ENCODE measurements around the gene DEFB124. TPM values are rescaled to one million over a fixed set of nuclear protein-coding genes. Genes with fewer than 3 reads are reported as not detected.

The DEFB124 gene
- total RNA-seq, 3 donors from 2014 or later (not counting 1 experiment from before 2014, with no cell fraction given): not detected

DNA sequence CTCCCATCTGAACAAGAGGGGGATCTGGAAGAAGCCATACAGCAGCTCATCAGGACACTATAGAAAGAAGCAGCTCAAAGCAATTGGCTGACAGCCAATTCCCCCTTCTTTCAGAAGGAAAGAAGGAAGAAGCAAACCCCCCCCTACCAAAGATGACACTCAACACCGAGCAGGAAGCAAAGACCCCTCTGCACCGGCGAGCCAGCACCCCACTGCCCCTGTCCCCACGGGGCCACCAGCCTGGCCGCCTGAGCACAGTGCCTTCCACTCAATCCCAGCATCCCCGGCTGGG lies 1.3 kb upstream of the DEFB124 start:
- Histone ChIP-seq H3K9me3 (ENCODE audit: control insufficient read depth, insufficient read depth, low read length) (no peaks in the 10 kb centered on the region), H3K4me3 (ENCODE audit: low read length) (no peak overlapping the region), H3K27me3 (ENCODE audit: control insufficient read depth, insufficient read depth, low read length) (peaks cover 10% of the 10 kb centered on the region), H3K27ac (ENCODE audit: low read length) (no peak overlapping the region), H3K36me3 (ENCODE audit: control insufficient read depth, insufficient read depth, low read length) (no peaks in the 10 kb centered on the region), H3K4me1 (ENCODE audit: control insufficient read depth, insufficient read depth, low read length) (peaks cover 7% of the 10 kb centered on the region)
- Mint-ChIP-seq H3K4me3 (no peak overlapping the region), H3K27me3 (ENCODE audit: low read depth in 2 of 2) (peaks cover 30 to 40% of the 10 kb centered on the region in 2 donors), H3K9me3 (no peaks in the 10 kb centered on the region), H3K4me1 (peaks cover 6 to 9% of the 10 kb centered on the region in 2 donors), H3K36me3 (no peaks in the 10 kb centered on the region), H3K27ac (no peak overlapping the region)
- 72% methylated on average over 5 of the region's 6 CpGs for WGBS (ENCODE audit: insufficient coverage)
- ATAC-seq: no peak
- TF ChIP-seq CTCF (IDR thresholded peaks at IDR 0.05): no peak
- intact Hi-C loops (cut with micrococcal nuclease): no loop called here
- no peak for DNase-seq

GRCh38 chr20:31475472-31476293 lies 756 bp upstream of the DEFB124 start:
- intact Hi-C loops (cut with micrococcal nuclease): no loop called here
- H3K27me3 Mint-ChIP-seq (ENCODE audit: low read depth in 2 of 2): peaks cover 29 to 37% of the 10 kb centered on the region in 2 donors

GRCh38 chr20:31474097-31474436 lies 860 bp downstream of the DEFB124 start:
- no peak for DNase-seq
- WGBS (ENCODE audit: insufficient coverage): 50% methylated on average over 2 of the region's 2 CpGs
- no peaks in the 10 kb centered on the region for H3K9me3 Mint-ChIP-seq
- no peak overlapping the region for H3K27ac Mint-ChIP-seq
- intact Hi-C loops (cut with micrococcal nuclease): no loop called here
- no peak for TF ChIP-seq CTCF (IDR thresholded peaks at IDR 0.05)
- Histone ChIP-seq H3K9me3 (ENCODE audit: control insufficient read depth, insufficient read depth, low read length) (no peaks in the 10 kb centered on the region), H3K27ac (ENCODE audit: low read length) (no peak overlapping the region), H3K27me3 (ENCODE audit: control insufficient read depth, insufficient read depth, low read length) (peaks cover 10% of the 10 kb centered on the region), H3K4me3 (ENCODE audit: low read length) (no peak overlapping the region), H3K36me3 (ENCODE audit: control insufficient read depth, insufficient read depth, low read length) (no peaks in the 10 kb centered on the region), H3K4me1 (ENCODE audit: control insufficient read depth, insufficient read depth, low read length) (peaks cover 7% of the 10 kb centered on the region)
- H3K27me3 Mint-ChIP-seq (ENCODE audit: low read depth in 2 of 2): peaks cover 29 to 37% of the 10 kb centered on the region in 2 donors
- peaks cover 6 to 9% of the 10 kb centered on the region in 2 donors for H3K4me1 Mint-ChIP-seq
- no peaks in the 10 kb centered on the region for H3K36me3 Mint-ChIP-seq
- H3K4me3 Mint-ChIP-seq: no peak overlapping the region
- no peak for ATAC-seq

More at GRCh38 chr20:31475472-31476293, 756 bp upstream of the DEFB124 start:
- no peak for TF ChIP-seq CTCF (IDR thresholded peaks at IDR 0.05)
- H3K27me3 ChIP-seq (ENCODE audit: control insufficient read depth, insufficient read depth, low read length): peaks cover 10% of the 10 kb centered on the region
- no peak for DNase-seq
- Mint-ChIP-seq H3K4me1 (peaks cover 6 to 9% of the 10 kb centered on the region in 2 donors), H3K27ac (no peak overlapping the region), H3K36me3 (no peaks in the 10 kb centered on the region), H3K9me3 (no peaks in the 10 kb centered on the region), H3K4me3 (no peak overlapping the region)
- 8% methylated on average over 29 of the region's 29 CpGs for WGBS (ENCODE audit: insufficient coverage)
- H3K36me3 ChIP-seq (ENCODE audit: control insufficient read depth, insufficient read depth, low read length): no peaks in the 10 kb centered on the region
- H3K4me1 ChIP-seq (ENCODE audit: control insufficient read depth, insufficient read depth, low read length): peaks cover 7% of the 10 kb centered on the region
- no peaks in the 10 kb centered on the region for H3K9me3 ChIP-seq (ENCODE audit: control insufficient read depth, insufficient read depth, low read length)
- H3K4me3 ChIP-seq (ENCODE audit: low read length): no peak overlapping the region
- no peak overlapping the region for H3K27ac ChIP-seq (ENCODE audit: low read length)
- no peak for ATAC-seq

Measured in natural killer cell (primary cell).